Measurements from ENCODE around the gene PNCK. TPM values are rescaled to one million over a fixed set of nuclear protein-coding genes. Genes with fewer than 3 reads are reported as not detected.
"Not testable (repeated sequence)": the region's sequence is repeated elsewhere in the genome, so short reads cannot be mapped to it uniquely, and the experiment has no call there.

PNCK gene
- total and polyA plus RNA-seq, 9 donors: 0.51 to 5.9 (median 1.3) TPM; not detected in 1

- no peaks in the 10 kb centered on the region for H3K36me3 ChIP-seq
- no peak overlapping the region for H3K27ac ChIP-seq
- no peaks in the 10 kb centered on the region for H3K4me1 ChIP-seq (ENCODE audit: insufficient read depth)
- no peak for DNase-seq
- TF ChIP-seq, protein P1, sequence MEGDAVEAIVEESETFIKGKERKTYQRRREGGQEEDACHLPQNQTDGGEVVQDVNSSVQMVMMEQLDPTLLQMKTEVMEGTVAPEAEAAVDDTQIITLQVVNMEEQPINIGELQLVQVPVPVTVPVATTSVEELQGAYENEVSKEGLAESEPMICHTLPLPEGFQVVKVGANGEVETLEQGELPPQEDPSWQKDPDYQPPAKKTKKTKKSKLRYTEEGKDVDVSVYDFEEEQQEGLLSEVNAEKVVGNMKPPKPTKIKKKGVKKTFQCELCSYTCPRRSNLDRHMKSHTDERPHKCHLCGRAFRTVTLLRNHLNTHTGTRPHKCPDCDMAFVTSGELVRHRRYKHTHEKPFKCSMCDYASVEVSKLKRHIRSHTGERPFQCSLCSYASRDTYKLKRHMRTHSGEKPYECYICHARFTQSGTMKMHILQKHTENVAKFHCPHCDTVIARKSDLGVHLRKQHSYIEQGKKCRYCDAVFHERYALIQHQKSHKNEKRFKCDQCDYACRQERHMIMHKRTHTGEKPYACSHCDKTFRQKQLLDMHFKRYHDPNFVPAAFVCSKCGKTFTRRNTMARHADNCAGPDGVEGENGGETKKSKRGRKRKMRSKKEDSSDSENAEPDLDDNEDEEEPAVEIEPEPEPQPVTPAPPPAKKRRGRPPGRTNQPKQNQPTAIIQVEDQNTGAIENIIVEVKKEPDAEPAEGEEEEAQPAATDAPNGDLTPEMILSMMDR (IDR thresholded peaks at IDR 0.05): no peak
- TF ChIP-seq EP300 (IDR thresholded peaks at IDR 0.05): no peak
- TF ChIP-seq POLR2A (IDR thresholded peaks at IDR 0.05): no peak
- no peak overlapping the region for H3K4me3 ChIP-seq
- no peaks in the 10 kb centered on the region for H3K9me3 ChIP-seq
- H3K27me3 ChIP-seq: no peaks in the 10 kb centered on the region
- WGBS, 3 donors: 61 to 79% (median 69%) methylated on average over 3 to 4 of the region's 4 CpGs
- intact Hi-C loops (cut with DNase I): no loop called here
These were observed 18.4 kb upstream of the PNCK start for GRCh38 chrX:153692003-153692402.

GRCh38 chrX:153691032-153691827 is 17.6 kb upstream of the PNCK start:
- not testable (repeated sequence) for H3K27ac ChIP-seq

DNA sequence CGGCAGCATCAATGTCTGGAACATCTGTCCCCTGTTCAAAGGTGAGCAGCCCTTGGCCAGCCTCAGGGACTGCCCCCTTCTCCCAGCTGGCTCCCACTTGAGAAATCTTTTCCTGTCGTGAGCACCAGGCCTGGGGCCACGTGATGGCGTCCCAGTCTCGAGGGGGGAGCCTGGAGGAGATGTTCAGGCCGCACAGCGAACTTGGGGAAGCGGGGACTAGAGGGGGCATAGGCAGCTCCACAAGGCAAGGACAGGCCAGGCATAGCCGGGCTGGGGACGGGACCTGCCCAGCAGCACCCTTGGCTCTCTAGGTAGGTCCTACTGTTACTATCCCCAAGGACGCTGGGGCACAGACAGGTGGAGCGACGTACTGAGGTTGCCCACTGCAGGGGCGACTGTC is 16.9 kb upstream of the PNCK start:
- TF ChIP-seq, protein P1 (IDR thresholded peaks at IDR 0.05): no peak
- TF ChIP-seq EP300 (IDR thresholded peaks at IDR 0.05) (no peak), POLR2A (IDR thresholded peaks at IDR 0.05) (no peak)
- no peaks in the 10 kb centered on the region for H3K9me3 ChIP-seq
- WGBS, 3 donors: 86 to 92% (median 88%) methylated on average over 14 of the region's 14 CpGs
- intact Hi-C loops (cut with DNase I): no loop called here
- no peaks in the 10 kb centered on the region for H3K4me1 ChIP-seq (ENCODE audit: insufficient read depth)
- H3K27me3 ChIP-seq: no peaks in the 10 kb centered on the region
- no peak for DNase-seq
- H3K4me3 ChIP-seq: no peak overlapping the region
- no peak overlapping the region for H3K27ac ChIP-seq
- H3K36me3 ChIP-seq: no peaks in the 10 kb centered on the region

More at GRCh38 chrX:153691032-153691827, 17.6 kb upstream of the PNCK start:
- DNase-seq; H3K36me3 ChIP-seq; H3K9me3 ChIP-seq; H3K4me1 ChIP-seq (ENCODE audit: insufficient read depth); H3K4me3 ChIP-seq; intact Hi-C loops (cut with DNase I); H3K27me3 ChIP-seq: not testable (repeated sequence)
- 84 to 86% (median 84%) methylated on average over 19 to 21 of the region's 21 CpGs for WGBS, 3 donors

GRCh38 chrX:153689654-153690465 is 16.2 kb upstream of the PNCK start:
- H3K4me3 ChIP-seq: no peak overlapping the region
- no peaks in the 10 kb centered on the region for H3K36me3 ChIP-seq
- H3K9me3 ChIP-seq: no peaks in the 10 kb centered on the region
- TF ChIP-seq POLR2A (IDR thresholded peaks at IDR 0.05) (no peak), EP300 (IDR thresholded peaks at IDR 0.05) (no peak)
- TF ChIP-seq, protein P1 (IDR thresholded peaks at IDR 0.05): no peak
- 84 to 90% (median 89%) methylated on average over 19 of the region's 19 CpGs for WGBS, 3 donors
- peak in 1 of 5 donors; percentile 30 for DNase-seq
- H3K4me1 ChIP-seq (ENCODE audit: insufficient read depth): no peaks in the 10 kb centered on the region
- H3K27ac ChIP-seq: no peak overlapping the region
- no peaks in the 10 kb centered on the region for H3K27me3 ChIP-seq
- intact Hi-C loops (cut with DNase I): no loop called here
